Measurements from ENCODE around the gene NLRP1.

The NLRP1 gene

GRCh38 chr17:5526821-5527598 is 57.3 kb downstream of the NLRP1 start:
- peak; percentile 97 for DNase-seq (ENCODE audit: low read depth)
- no peak overlapping the region for H3K4me3 ChIP-seq (ENCODE audit: control insufficient read depth, low read depth, low read length)
- no peak for TF ChIP-seq CTCF (conservative IDR thresholded peaks at IDR 0.05; ENCODE audit: control insufficient read depth, insufficient read depth, low read depth, low read length)

- DNase-seq (ENCODE audit: low read depth) = peak; percentile 19
- TF ChIP-seq CTCF (conservative IDR thresholded peaks at IDR 0.05; ENCODE audit: control insufficient read depth, insufficient read depth, low read depth, low read length) = no peak
- H3K4me3 ChIP-seq (ENCODE audit: control insufficient read depth, low read depth, low read length) = no peak overlapping the region
Measured at GRCh38 chr17:5523249-5523648, 61.1 kb downstream of the NLRP1 start.

GRCh38 chr17:5522476-5522875 is 61.8 kb downstream of the NLRP1 start:
- DNase-seq (ENCODE audit: low read depth) = no peak
- no peak for TF ChIP-seq CTCF (conservative IDR thresholded peaks at IDR 0.05; ENCODE audit: control insufficient read depth, insufficient read depth, low read depth, low read length)

GRCh38 chr17:5516060-5516792 is 68.1 kb downstream of the NLRP1 start:
- no peak overlapping the region for H3K4me3 ChIP-seq (ENCODE audit: control insufficient read depth, low read depth, low read length)
- no peak for TF ChIP-seq CTCF (conservative IDR thresholded peaks at IDR 0.05; ENCODE audit: control insufficient read depth, insufficient read depth, low read depth, low read length)
- DNase-seq (ENCODE audit: low read depth) = peak; percentile 98

More at GRCh38 chr17:5522476-5522875, 61.8 kb downstream of the NLRP1 start:
- H3K4me3 ChIP-seq (ENCODE audit: control insufficient read depth, low read depth, low read length) = no peak overlapping the region

GRCh38 chr17:5514976-5515375 is 69.3 kb downstream of the NLRP1 start:
- no peak overlapping the region for H3K4me3 ChIP-seq (ENCODE audit: control insufficient read depth, low read depth, low read length)
- DNase-seq (ENCODE audit: low read depth) = no peak
- TF ChIP-seq CTCF (conservative IDR thresholded peaks at IDR 0.05; ENCODE audit: control insufficient read depth, insufficient read depth, low read depth, low read length) = no peak

GRCh38 chr17:5513628-5514027 is 70.7 kb downstream of the NLRP1 start:
- no peak overlapping the region for H3K4me3 ChIP-seq (ENCODE audit: control insufficient read depth, low read depth, low read length)
- no peak for TF ChIP-seq CTCF (conservative IDR thresholded peaks at IDR 0.05; ENCODE audit: control insufficient read depth, insufficient read depth, low read depth, low read length)
- no peak for DNase-seq (ENCODE audit: low read depth)
